Right lobe of liver (tissue), 6 donors: ENCODE data around the gene WDR27. TPM values are rescaled to one million over a fixed set of nuclear protein-coding genes. Genes with fewer than 3 reads are reported as not detected.

Source experiments
- ATAC-seq, 4 donors: fragments of 200-7000 bp; cut with Tn5 transposase; one replicate each; pipeline ENCODE4 v1.9.1; 2020; ENCODE audit warnings: mild to moderate bottlenecking in 4 of 4, moderate library complexity in 4 of 4
- DNase-seq, 3 donors: peaks; one replicate each; pipeline ENCODE4 v3.0.0-alpha.2; 2020
- H3K27ac ChIP-seq, 3 donors: fragments of 200-600 bp; one replicate each; pipeline ENCODE4 v1.8.0; 2022
- H3K27me3 ChIP-seq, 2 donors: fragments of 200-600 bp; one replicate each; pipeline ENCODE4 v1.8.0; 2022
- H3K36me3 ChIP-seq, 4 donors: fragments of 200-600 bp; sonication (generic) in 1 of 4; one replicate each; pipeline versions ENCODE4 v1.5.1 to v1.8.0; 2017 to 2022; ENCODE audit warnings: control low read depth in 1 of 4
- H3K4me1 ChIP-seq, 4 donors: fragments of 200-600 bp; sonication (generic) in 1 of 4; one replicate each; pipeline versions ENCODE4 v1.5.1 to v1.8.0; 2017 to 2022; ENCODE audit warnings: control low read depth in 1 of 4
- H3K4me3 ChIP-seq, 3 donors: fragments of 200-600 bp; one replicate each; pipeline ENCODE4 v1.8.0; 2022
- H3K9me3 ChIP-seq, 4 donors: fragments of 200-600 bp; sonication (generic) in 1 of 4; one replicate each; pipeline versions ENCODE4 v1.5.1 to v1.8.0; 2017 to 2022; ENCODE audit warnings: control low read depth in 1 of 4
- POLR2A ChIP-seq: fragments of 450-650 bp; IDR thresholded peaks from one replicate; pipeline ENCODE4 v1.6.1; 2017; ENCODE audit warnings: antibody characterized with exemption, mild to moderate bottlenecking
- WGBS: methylation state at CpG from one replicate; pipeline ENCODE4 v1.1.6; 2018; ENCODE audit warnings: low coverage, low lambda C conversion rate; ENCODE audit not compliant: insufficient coverage; ENCODE audit errors: missing lambda C conversion rate; 5-methylcytosine and 5-hydroxymethylcytosine counted together
- intact Hi-C, 2 donors: fragments of 100-400 bp; cut with DNase I; formaldehyde crosslinking; loops; one replicate each; pipeline versions ENCODE4 v1.11.2 to v1.14.1; 2022
- total RNA-seq, 6 experiments: library from RNA; depleted of rRNA in 2 of 6; stranded (reverse); fragments of >200 nt in 2 of 6; fragmentation: NEBNext Ultra II Directional in 3 of 6; extraction: Animal tissue kit (Norgen Biotek cat#: 25700) in 3 of 6; gene quantifications; one replicate each; pipeline versions ENCODE4 v1.1.0 to v1.2.4, GENCODE V29; 2016 to 2023
- TF ChIP-seq, protein P1 (sequence below), 4 donors: fragments of 200-600 bp in 3 of 4; fragments of 450-650 bp in 1 of 4; IDR thresholded peaks; one replicate each; pipeline versions ENCODE4 v1.5.1 to v1.8.0; 2016 to 2022; ENCODE audit warnings: antibody characterized with exemption in 4 of 4, mild to moderate bottlenecking in 2 of 4
- donor health status: DM: no; HTN: yes; CAD: no.
- donor health status: DM: no; HTN: no; CAD: no.
- donor health status: DM: no; HTN: no; CAD: no.
- donor health status: DM: no; HTN: yes; CAD: no.
- donor health status: DM: no; HTN: yes; CAD: no.

The WDR27 gene
- total RNA-seq, 6 experiments from 2014 or later: 8.2 to 26.8 (median 12.7) TPM

DNA sequence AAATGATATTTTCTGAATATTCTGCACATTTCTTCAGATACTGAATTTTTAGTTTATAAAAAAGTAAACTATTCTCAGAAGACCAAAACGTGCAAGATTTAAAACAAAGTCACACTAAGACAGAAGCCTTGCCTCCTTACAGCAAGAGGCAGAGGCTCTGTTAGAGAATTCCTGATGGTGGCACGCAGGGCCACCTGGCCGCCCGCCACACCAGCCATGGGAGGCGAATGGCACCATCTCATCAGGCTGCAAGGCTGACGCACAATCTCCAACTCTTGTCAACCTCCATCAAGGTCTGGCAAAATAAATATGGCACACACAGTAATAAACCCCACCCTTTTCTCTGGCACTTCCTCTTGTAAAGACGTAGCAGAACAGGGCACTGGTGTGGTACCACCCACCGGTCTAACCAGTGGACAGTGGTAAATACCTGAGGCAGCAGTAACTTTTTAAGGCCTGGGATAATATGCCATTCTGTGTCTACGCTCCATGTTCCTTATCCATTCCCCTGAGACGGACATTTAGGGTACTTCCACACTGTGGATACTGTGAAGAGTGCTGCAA is 111.4 kb downstream of the WDR27 start:
- ATAC-seq (no peak), DNase-seq (no peak)
- Histone ChIP-seq H3K9me3 (no peaks in the 10 kb centered on the region), H3K4me1 (peaks cover 0 to 16% (median 3%) of the 10 kb centered on the region in 4 donors), H3K27me3 (no peaks in the 10 kb centered on the region), H3K4me3 (no peak overlapping the region), H3K27ac (no peak overlapping the region), H3K36me3 (no peaks in the 10 kb centered on the region)
- TF ChIP-seq, protein P1, sequence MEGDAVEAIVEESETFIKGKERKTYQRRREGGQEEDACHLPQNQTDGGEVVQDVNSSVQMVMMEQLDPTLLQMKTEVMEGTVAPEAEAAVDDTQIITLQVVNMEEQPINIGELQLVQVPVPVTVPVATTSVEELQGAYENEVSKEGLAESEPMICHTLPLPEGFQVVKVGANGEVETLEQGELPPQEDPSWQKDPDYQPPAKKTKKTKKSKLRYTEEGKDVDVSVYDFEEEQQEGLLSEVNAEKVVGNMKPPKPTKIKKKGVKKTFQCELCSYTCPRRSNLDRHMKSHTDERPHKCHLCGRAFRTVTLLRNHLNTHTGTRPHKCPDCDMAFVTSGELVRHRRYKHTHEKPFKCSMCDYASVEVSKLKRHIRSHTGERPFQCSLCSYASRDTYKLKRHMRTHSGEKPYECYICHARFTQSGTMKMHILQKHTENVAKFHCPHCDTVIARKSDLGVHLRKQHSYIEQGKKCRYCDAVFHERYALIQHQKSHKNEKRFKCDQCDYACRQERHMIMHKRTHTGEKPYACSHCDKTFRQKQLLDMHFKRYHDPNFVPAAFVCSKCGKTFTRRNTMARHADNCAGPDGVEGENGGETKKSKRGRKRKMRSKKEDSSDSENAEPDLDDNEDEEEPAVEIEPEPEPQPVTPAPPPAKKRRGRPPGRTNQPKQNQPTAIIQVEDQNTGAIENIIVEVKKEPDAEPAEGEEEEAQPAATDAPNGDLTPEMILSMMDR (IDR thresholded peaks at IDR 0.05): no peak
- no peak for TF ChIP-seq POLR2A
- 94% methylated on average over 6 of the region's 10 CpGs for WGBS
- intact Hi-C loops: no loop called here

DNA sequence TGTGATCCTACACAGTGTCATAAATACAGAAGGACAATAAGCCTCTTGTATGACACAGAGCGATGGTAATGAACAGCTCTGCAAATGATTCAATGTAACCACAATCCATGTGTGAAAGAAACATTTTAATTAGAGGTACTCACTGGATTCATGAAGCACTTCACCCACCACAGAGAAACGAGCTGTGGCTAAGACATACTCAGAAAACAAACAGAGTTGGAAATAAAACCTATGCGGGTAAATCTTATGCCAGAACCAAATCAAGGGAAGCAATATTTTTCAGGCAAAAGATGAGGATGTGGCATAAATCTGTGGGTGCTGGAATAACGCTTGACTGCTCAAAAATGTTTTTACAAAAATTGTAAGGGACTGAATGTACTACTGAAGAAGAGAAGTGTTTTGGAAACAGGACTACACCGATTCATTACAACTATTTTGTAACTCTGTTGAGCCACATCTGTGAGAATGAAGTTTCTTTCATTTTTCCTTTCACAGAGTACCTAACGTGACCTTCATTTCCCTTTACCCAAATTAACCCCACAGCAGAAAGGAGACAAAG is 112.1 kb downstream of the WDR27 start:
- 40% methylated on average over 6 of the region's 6 CpGs for WGBS
- Histone ChIP-seq H3K9me3 (no peaks in the 10 kb centered on the region), H3K27me3 (no peaks in the 10 kb centered on the region), H3K4me1 (peaks cover 0 to 16% (median 3%) of the 10 kb centered on the region in 4 donors), H3K27ac (peak overlapping the region in 2 of 3 donors; percentile 2 to 39), H3K36me3 (no peaks in the 10 kb centered on the region), H3K4me3 (no peak overlapping the region)
- ATAC-seq (peak; percentile 48 to 71 (median 64)), DNase-seq (no peak)
- intact Hi-C loops: no loop called here
- TF ChIP-seq, protein P1 (IDR thresholded peaks at IDR 0.05): no peak
- TF ChIP-seq POLR2A: no peak

DNA sequence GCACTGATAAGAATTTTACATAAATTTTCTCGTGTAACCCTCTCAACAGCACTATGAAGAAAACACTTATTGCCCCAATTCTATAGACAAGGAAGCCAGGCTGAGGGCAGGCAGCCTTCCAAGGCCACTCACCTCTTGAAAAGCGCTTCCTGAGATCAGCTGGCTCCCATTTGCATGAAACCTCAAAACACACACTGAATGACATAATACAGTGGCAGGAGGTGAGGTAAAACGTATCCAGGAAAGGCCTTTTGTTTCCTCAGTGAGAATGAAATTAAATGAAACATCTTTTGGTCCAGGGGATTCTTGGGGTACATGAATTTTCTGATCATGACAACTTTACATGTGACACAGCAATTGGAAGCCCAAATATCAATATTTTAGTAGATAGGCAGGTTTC is 112.5 kb downstream of the WDR27 start:
- Histone ChIP-seq H3K36me3 (no peaks in the 10 kb centered on the region), H3K9me3 (no peaks in the 10 kb centered on the region), H3K4me3 (no peak overlapping the region), H3K27me3 (no peaks in the 10 kb centered on the region), H3K27ac (peak overlapping the region in 2 of 3 donors; percentile 2 to 39), H3K4me1 (peaks cover 0 to 16% (median 3%) of the 10 kb centered on the region in 4 donors)
- DNase-seq (no peak), ATAC-seq (peak; percentile 66 to 78 (median 76))
- TF ChIP-seq, protein P1 (IDR thresholded peaks at IDR 0.05): no peak
- no peak for TF ChIP-seq POLR2A
- intact Hi-C loops: no loop called here
- WGBS: 14% methylated on average over 3 of the region's 3 CpGs

DNA sequence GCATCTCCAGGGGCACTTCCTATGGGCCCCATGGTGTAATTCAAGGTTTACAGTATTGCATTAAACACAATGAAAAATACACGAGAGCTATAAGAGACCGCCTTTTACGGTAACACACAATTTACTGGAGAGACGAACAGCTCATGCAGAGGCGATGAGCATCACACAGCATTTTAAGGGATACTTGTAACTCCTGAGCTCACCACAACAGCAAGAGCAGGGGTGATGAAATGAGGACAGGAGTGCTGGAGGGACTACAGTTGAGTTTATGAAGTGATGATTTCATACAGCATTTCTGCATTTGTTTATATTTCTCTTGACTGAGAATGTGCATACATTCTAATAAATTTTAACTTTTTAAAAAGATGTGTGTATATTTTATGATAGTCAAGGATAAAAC is 113.9 kb downstream of the WDR27 start:
- no peak for TF ChIP-seq POLR2A
- TF ChIP-seq, protein P1 (IDR thresholded peaks at IDR 0.05): no peak
- no peak overlapping the region for H3K27ac ChIP-seq
- no peak overlapping the region for H3K4me3 ChIP-seq
- H3K27me3 ChIP-seq: no peaks in the 10 kb centered on the region
- intact Hi-C loops: no loop called here
- H3K4me1 ChIP-seq: peaks cover 0 to 16% (median 3%) of the 10 kb centered on the region in 4 donors
- H3K9me3 ChIP-seq: no peaks in the 10 kb centered on the region
- no peak for ATAC-seq
- H3K36me3 ChIP-seq: no peaks in the 10 kb centered on the region
- DNase-seq: no peak
- WGBS: 92% methylated on average over 5 of the region's 5 CpGs
